GM23248 (cell line): ENCODE measurements around the gene TRAF4. TPM values are rescaled to one million over a fixed set of nuclear protein-coding genes. Genes with fewer than 3 reads are reported as not detected.

Experiments used
- DNase-seq: peaks from one replicate; pipeline ENCODE4 v3.0.0-alpha.2; 2015
- H2AFZ ChIP-seq: fragments of 200-600 bp; sonication (generic); 2 replicates; pipeline ENCODE4 v1.6.1; 2016; ENCODE audit warnings: antibody characterized with exemption
- H3F3A ChIP-seq: fragments of 200-600 bp; sonication (generic); 2 replicates; pipeline ENCODE4 v1.6.1; 2016; ENCODE audit warnings: mild to moderate bottlenecking, antibody characterized with exemption, mixed run types; ENCODE audit not compliant: insufficient read depth
- H3K27ac ChIP-seq: fragments of 200-600 bp; sonication (generic); 2 replicates; pipeline ENCODE4 v1.5.1; 2016; ENCODE audit warnings: mild to moderate bottlenecking
- H3K27me3 ChIP-seq: fragments of 200-600 bp; sonication (generic); replicated peaks from 2 replicates; pipeline ENCODE4 v1.6.1; 2016; ENCODE audit warnings: mild to moderate bottlenecking; ENCODE audit not compliant: insufficient read depth
- H3K36me3 ChIP-seq: fragments of 200-600 bp; sonication (generic); 2 replicates; pipeline ENCODE4 v1.6.1; 2016; ENCODE audit warnings: low read depth, mild to moderate bottlenecking
- H3K4me1 ChIP-seq: fragments of 200-600 bp; sonication (generic); 2 replicates; pipeline ENCODE4 v1.6.1; 2016; ENCODE audit warnings: mild to moderate bottlenecking; ENCODE audit not compliant: insufficient read depth
- H3K4me2 ChIP-seq: fragments of 200-600 bp; sonication (generic); one replicate; pipeline ENCODE4 v1.6.1; 2016; ENCODE audit warnings: mild to moderate bottlenecking; ENCODE audit not compliant: unreplicated experiment
- H3K4me3 ChIP-seq: fragments of 200-600 bp; sonication (generic); 2 replicates; pipeline ENCODE4 v1.5.1; 2016; ENCODE audit warnings: mild to moderate bottlenecking
- H3K79me2 ChIP-seq: fragments of 200-600 bp; sonication (generic); 2 replicates; pipeline ENCODE4 v1.6.1; 2016; ENCODE audit warnings: mild to moderate bottlenecking; ENCODE audit not compliant: insufficient read depth
- H3K9ac ChIP-seq: fragments of 200-600 bp; sonication (generic); 2 replicates; pipeline ENCODE4 v1.6.1; 2016; ENCODE audit warnings: mild to moderate bottlenecking
- H3K9me2 ChIP-seq: fragments of 200-600 bp; sonication (generic); 2 replicates; pipeline ENCODE4 v1.6.1; 2016; ENCODE audit warnings: mixed run types, mild to moderate bottlenecking, moderate library complexity; ENCODE audit not compliant: insufficient read depth
- H3K9me3 ChIP-seq: fragments of 200-600 bp; sonication (generic); one replicate; pipeline ENCODE4 v1.6.1; 2017; ENCODE audit warnings: low read depth
- H4K20me1 ChIP-seq: fragments of 200-600 bp; sonication (generic); 2 replicates; pipeline ENCODE4 v1.6.0; 2016; ENCODE audit not compliant: insufficient read depth
- EZH2 ChIP-seq: fragments of 200-600 bp; sonication (generic); IDR thresholded peaks from 2 replicates; pipeline ENCODE4 v1.6.1; 2018; ENCODE audit warnings: antibody characterized with exemption, mild to moderate bottlenecking; ENCODE audit not compliant: insufficient read depth, poor library complexity, severe bottlenecking
- EZH2phosphoT487 ChIP-seq: fragments of 200-600 bp; sonication (generic); IDR thresholded peaks from 2 replicates; pipeline ENCODE4 v1.6.1; 2018; ENCODE audit warnings: antibody characterized with exemption, moderate library complexity, mild to moderate bottlenecking, low read depth; ENCODE audit not compliant: insufficient read depth
- WGBS, 2 experiments: methylation state at CpG; one replicate each; pipeline ENCODE4 v1.1.6; 2015 to 2017; ENCODE audit warnings: low lambda C conversion rate in 2 of 2, low coverage in 1 of 2; ENCODE audit errors: missing lambda C conversion rate in 2 of 2; 5-methylcytosine and 5-hydroxymethylcytosine counted together
- in situ Hi-C: fragments of 300-500 bp; cut with MboI; formaldehyde crosslinking; loops from 2 replicates; pipeline ENCODE4 v1.15.0; 2020
- polyA plus RNA-seq: library from polyadenylated mRNA; unstranded; fragments of >200 nt; fragmentation: Nextera tagmentation; extraction: Ambion mirVana; gene quantifications from 2 replicates; pipeline ENCODE4 v1.2.1, GENCODE V29; 2016
- total RNA-seq: library from RNA; depleted of rRNA; stranded (reverse); fragments of >200 nt; shearing (Covaris generic); gene quantifications from 2 replicates; pipeline ENCODE4 v1.2.3, GENCODE V29; 2014

The TRAF4 gene
- total and polyA plus RNA-seq, 2 experiments from 2014 or later: 23.5 to 30.3 TPM

DNA sequence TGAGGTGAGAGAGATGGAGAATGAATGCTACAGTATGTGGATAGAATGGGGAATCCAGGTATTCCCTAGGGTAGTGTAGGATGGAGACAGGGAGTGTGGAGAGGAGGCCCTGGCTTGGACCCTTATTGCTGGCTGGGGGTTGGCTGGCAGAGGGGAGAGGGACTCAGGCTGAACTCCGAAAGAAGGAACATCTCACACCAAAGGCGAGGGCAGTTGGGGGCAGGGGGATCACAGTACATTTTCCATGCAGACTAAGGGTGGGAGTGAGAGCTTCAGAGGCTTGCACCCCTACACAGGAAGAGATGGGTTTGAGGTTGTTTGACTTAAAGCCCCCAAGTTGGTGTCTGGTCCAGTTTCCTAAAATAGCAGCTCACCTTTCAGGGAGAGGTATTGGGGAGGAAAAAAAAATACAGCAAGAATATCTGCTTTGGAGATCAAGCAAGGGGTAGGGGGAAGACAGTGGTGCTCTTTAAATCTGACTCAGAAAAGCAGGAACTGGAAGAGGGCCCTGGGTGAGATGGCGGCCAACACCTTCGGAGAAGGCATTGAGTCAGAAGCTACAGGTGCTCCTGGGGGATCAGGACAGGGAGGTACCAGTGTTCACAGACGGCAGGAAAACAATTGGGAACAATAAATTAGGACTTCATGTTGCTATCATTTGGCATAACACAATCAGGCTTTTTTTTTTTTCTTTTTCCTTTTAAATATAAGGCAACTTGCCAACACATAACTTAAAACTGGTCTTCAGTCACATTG, 12.4 kb downstream of the TRAF4 start:
- Histone ChIP-seq H3K4me3 (no peak overlapping the region), H3K4me1 (no peaks in the 10 kb centered on the region), H4K20me1 (no peaks in the 10 kb centered on the region), H3K27me3 (no peaks in the 10 kb centered on the region), H3F3A (peaks cover 6% of the 10 kb centered on the region; the same call in 1 of the 2 replicates), H3K9me2 (no peaks in the 10 kb centered on the region), H3K79me2 (peaks cover 2% of the 10 kb centered on the region), H3K27ac (no peak overlapping the region), H2AFZ (no peak overlapping the region), H3K36me3 (peaks cover 4% of the 10 kb centered on the region; the same call in 1 of the 2 replicates), H3K9ac (no peak overlapping the region), H3K4me2 (no peak overlapping the region), H3K9me3 (no peaks in the 10 kb centered on the region)
- no peak for TF ChIP-seq EZH2
- no peak for TF ChIP-seq EZH2phosphoT487
- no peak for DNase-seq
- in situ Hi-C loops: no loop called here
- 81 to 86% methylated on average over 5 of the region's 5 CpGs for WGBS, 2 experiments

DNA sequence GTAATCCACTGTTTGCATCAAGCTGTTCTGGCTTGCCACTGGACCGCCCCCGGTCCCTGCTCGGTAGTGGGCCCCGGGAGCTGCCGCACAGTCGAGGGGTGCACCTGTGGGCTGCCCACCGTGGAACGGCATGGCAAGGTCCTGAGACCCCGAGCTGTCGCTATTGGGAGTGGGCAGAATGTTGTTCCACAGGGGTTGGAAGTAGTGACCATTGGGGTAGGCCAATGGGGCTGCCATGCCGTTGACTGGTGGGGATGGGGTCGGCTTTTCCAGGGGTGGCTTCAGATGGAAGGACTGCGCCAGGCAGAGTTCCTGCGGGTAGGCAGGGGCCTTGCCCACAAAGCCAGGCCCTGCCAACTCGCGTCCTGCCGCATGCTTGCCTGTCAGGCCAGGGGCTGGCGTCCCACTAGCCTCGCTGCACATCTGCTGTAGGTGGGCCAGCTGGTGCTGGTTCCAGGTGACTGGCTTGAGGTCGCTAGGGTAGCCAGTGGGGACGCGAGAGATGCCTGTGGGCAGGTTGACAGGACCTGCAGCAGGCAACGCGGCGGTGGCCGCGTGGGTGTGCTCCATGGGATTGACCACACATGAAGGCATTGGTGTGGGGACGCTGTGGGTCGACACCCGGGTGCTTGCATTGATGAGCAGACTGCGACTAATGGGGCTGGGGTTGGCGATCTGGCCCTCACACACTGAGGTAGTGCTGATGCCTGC, 14.8 kb downstream of the TRAF4 start:
- Histone ChIP-seq H3K9ac (no peak overlapping the region), H3K27ac (no peak overlapping the region), H3K9me2 (no peaks in the 10 kb centered on the region), H3K36me3 (no peaks in the 10 kb centered on the region; the same call in 1 of the 2 replicates), H3K79me2 (0 out of 2 replicates have a peak, but pooled peaks cover 7% of the 10 kb centered on the region), H3K4me3 (no peak overlapping the region), H2AFZ (no peak overlapping the region), H3K4me2 (no peak overlapping the region), H4K20me1 (no peaks in the 10 kb centered on the region), H3K27me3 (no peaks in the 10 kb centered on the region), H3K4me1 (no peaks in the 10 kb centered on the region), H3K9me3 (no peaks in the 10 kb centered on the region), H3F3A (peaks cover 11% of the 10 kb centered on the region; the same call in 1 of the 2 replicates)
- DNase-seq: no peak
- TF ChIP-seq EZH2phosphoT487 (no peak), EZH2 (no peak)
- 97% methylated on average over 28 to 32 of the region's 32 CpGs for WGBS, 2 experiments
- in situ Hi-C loops: no loop called here

GRCh38 chr17:28759256-28759865, 15.6 kb downstream of the TRAF4 start:
- H3K27ac ChIP-seq: no peak overlapping the region

More at GRCh38 chr17:28759256-28759865, 15.6 kb downstream of the TRAF4 start:
- no peaks in the 10 kb centered on the region for H4K20me1 ChIP-seq
- H3K4me1 ChIP-seq: no peaks in the 10 kb centered on the region
- H3K9me2 ChIP-seq: no peaks in the 10 kb centered on the region
- in situ Hi-C loops: no loop called here
- no peak overlapping the region for H3K4me3 ChIP-seq
- no peaks in the 10 kb centered on the region; the same call in 1 of the 2 replicates for H3K36me3 ChIP-seq
- DNase-seq: no peak
- 0 out of 2 replicates have a peak, but pooled peaks cover 7% of the 10 kb centered on the region for H3K79me2 ChIP-seq
- no peak overlapping the region for H3K4me2 ChIP-seq
- 93 to 97% methylated on average over 15 to 18 of the region's 18 CpGs for WGBS, 2 experiments
- no peak overlapping the region for H2AFZ ChIP-seq
- no peak overlapping the region for H3K9ac ChIP-seq
- H3F3A ChIP-seq: peaks cover 11% of the 10 kb centered on the region; the same call in 1 of the 2 replicates
- TF ChIP-seq EZH2: no peak
- no peak for TF ChIP-seq EZH2phosphoT487
- no peaks in the 10 kb centered on the region for H3K27me3 ChIP-seq
- no peaks in the 10 kb centered on the region for H3K9me3 ChIP-seq
